NCI-H82 treated with DMSO at 0.1 percent for 48 hours (cell line): ENCODE data around the gene CCDC195.
"Not testable (repeated sequence)": the region's sequence is repeated elsewhere in the genome, so short reads cannot be mapped to it uniquely, and the experiment has no call there.

Experiments
- DNase-seq: peaks from one replicate; lab custom pipeline; 2025; ENCODE audit not compliant: unreplicated experiment; lab: John Stamatoyannopoulos, UW

CCDC195 gene

DNA sequence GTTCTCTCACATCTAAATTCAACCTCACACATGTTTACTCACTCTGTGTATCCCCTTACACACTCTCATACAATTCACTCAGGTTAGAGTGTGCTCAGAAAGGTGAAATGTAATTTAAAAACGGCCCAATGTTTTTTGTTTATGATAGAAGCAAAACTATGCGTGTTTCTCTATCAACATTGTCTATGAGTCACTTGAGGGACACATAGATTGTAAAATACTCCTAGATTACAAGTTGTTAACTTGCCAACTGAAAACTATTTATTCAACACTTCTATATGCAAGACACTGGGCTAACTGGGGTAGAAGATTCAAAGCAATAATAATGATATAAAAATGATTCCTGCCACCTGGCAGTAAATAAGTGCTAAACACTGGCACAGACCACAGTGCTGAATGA is 24.6 kb downstream of the CCDC195 start:
- no peak for DNase-seq

GRCh38 chr2:224690868-224691267 is 25.3 kb downstream of the CCDC195 start:
- no peak for DNase-seq

GRCh38 chr2:224689539-224689938 is 26.6 kb downstream of the CCDC195 start:
- DNase-seq: no peak

- no peak for DNase-seq
These were observed 27.2 kb downstream of the CCDC195 start for GRCh38 chr2:224688997-224689396.

DNA sequence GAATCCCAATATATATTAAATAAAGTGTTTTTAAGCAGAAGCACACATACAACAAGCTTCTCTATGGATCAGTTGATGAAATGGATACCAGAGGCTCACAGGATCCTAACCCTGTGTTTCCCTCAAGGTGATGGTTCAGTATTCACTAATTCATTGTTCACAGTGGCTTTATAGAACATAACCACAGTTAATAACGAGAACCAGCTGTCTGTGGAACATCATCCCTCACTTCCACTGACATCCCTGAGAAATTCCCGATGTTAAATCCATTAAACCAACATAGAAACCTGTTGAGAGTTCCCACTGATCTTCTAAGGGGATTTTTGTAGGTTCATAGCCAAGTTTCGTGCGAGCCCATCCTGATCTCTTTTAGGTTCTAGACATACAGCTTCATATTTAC is 29.0 kb downstream of the CCDC195 start:
- no peak for DNase-seq

DNA sequence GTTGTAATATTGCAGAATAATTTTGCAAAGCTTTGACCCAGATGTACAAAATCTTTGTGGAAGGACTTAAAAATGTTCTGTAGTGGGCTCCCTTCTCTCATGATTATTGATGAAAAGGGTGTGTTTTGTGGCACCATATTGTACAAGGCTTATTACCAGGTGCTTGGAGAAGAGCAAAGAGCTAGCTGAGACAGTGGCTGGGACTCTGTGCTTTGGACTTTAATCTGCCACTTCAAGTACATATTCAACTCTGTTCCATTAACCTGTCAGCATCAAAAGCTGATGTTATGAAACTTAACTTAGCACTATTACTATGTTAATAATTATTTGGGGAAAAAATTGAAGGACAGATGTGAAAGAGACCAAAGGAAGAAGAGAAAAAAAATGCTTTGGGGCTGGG is 31.0 kb downstream of the CCDC195 start:
- DNase-seq: no peak

- DNase-seq: peak; percentile 4
These were observed 34.0 kb downstream of the CCDC195 start for GRCh38 chr2:224682134-224682533.

- no peak for DNase-seq
These were observed 44.4 kb downstream of the CCDC195 start for GRCh38 chr2:224671731-224672130.

- DNase-seq: no peak
These were observed 46.0 kb downstream of the CCDC195 start for GRCh38 chr2:224670203-224670602.

DNA sequence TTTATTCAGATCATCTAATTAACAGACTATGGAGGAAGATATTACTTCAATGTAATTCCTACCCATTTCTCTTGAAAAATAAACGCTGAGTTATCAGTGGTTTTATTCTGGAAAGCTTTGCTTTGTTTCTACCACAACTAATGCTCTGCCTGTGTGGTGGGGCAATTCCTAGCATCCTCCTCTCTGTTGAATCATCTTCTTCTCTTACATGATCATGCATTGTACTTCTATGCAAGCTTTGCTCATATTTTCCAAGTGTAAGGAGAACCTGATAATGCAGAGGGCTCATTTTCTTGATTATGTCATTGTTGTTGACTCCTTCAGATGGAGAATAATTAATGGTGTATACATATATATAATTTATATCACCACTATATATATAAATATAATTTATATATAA is 46.7 kb downstream of the CCDC195 start:
- DNase-seq: no peak

GRCh38 chr2:224668123-224668909 is 47.8 kb downstream of the CCDC195 start:
- no peak for DNase-seq

- no peak for DNase-seq
These were observed 49.1 kb downstream of the CCDC195 start for GRCh38 chr2:224666951-224667553.

GRCh38 chr2:224663322-224663721 is 52.8 kb downstream of the CCDC195 start:
- not testable (repeated sequence) for DNase-seq

- DNase-seq: not testable (repeated sequence)
These were observed 54.5 kb downstream of the CCDC195 start for GRCh38 chr2:224661708-224662107.

DNA sequence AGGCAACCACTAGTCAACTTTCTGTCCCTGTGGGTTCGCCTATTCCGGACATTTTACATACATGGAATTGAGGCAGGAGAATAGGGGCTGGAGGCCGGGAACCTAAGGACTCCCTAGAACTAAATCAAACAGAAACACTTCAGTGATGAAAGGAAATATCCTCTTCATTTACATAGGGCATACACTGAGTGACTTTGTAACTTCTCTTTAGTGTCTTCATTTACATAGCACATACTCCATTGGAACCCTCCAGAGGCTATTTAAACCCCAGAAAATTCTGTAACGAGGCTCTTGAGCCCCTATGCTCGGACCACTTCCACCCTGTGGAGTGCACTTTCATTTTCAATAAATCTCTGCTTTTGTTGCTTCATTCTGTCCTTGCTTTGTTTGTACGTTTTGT is 56.5 kb downstream of the CCDC195 start:
- no peak for DNase-seq

GRCh38 chr2:224658780-224659405 is 57.3 kb downstream of the CCDC195 start:
- DNase-seq: no peak

GRCh38 chr2:224657349-224657748 is 58.8 kb downstream of the CCDC195 start:
- no peak for DNase-seq

GRCh38 chr2:224655006-224655537 is 61.1 kb downstream of the CCDC195 start:
- DNase-seq: no peak
